ENCODE measurements around the gene ARHGEF33. TPM values are rescaled to one million over a fixed set of nuclear protein-coding genes. Genes with fewer than 3 reads are reported as not detected.

ARHGEF33 gene
- total RNA-seq (2014; rRNA removed) (0.04 and 0.06 TPM in 2 replicates), Bru-seq, nascent RNA (percentile 21 among the genes with signal in this experiment), BruChase-seq, experiment 1, labeled RNA remaining after a 6-hour chase (percentile 34 among the genes with signal in this experiment), BruChase-seq, experiment 2, labeled RNA remaining after a 2-hour chase (percentile 43 among the genes with signal in this experiment)
- long read RNA-seq, partial matches to known transcripts, result 0 of 1 reads
- long read RNA-seq, other reads (novel, unspliced or antisense), result 1 of 1 reads

GRCh38 chr2:38889575-38889974 is at the start of gene ARHGEF33:
TSS of gene ARHGEF33 (plus strand) at chr2:38889875. CDS start at chr2:38919448, 29,573 bp downstream.
- no TSS peak for BruUV-seq (replicated peaks)
- H3K79me2 ChIP-seq (ENCODE audit: low read length), result no peaks in the 10 kb centered on the region
- POLR2A ChIA-PET (ENCODE audit: unreplicated experiment), result no interaction called here
- no peak within 1 kb of the TSS for H2AFZ ChIP-seq (ENCODE audit: low read length)
- no peaks in the 10 kb centered on the region for H3F3A ChIP-seq (ENCODE audit: low read length, unreplicated experiment)
- H3K27ac ChIP-seq (ENCODE audit: low read length), result no peak within 1 kb of the TSS
- H3K27me3 ChIP-seq (ENCODE audit: low read length), result no peaks in the 10 kb centered on the region
- no peaks in the 10 kb centered on the region for H3K9me2 ChIP-seq (replicated peaks; ENCODE audit: low read length)
- H3K4me3 ChIP-seq (ENCODE audit: low read length), result no peak within 1 kb of the TSS
- no peaks in the 10 kb centered on the region for H3K4me1 ChIP-seq (ENCODE audit: insufficient read depth, low read length)
- H3K9me3 ChIP-seq (ENCODE audit: low read length), result no peaks in the 10 kb centered on the region
- TF ChIP-seq EZH2 (IDR thresholded peaks at IDR 0.05; ENCODE audit: low read length, unreplicated experiment), result no peak
- H3K36me3 ChIP-seq (ENCODE audit: low read depth, low read length), result no peaks in the 10 kb centered on the region
- no peak for ATAC-seq
- DNase-seq, result no peak
- no peak within 1 kb of the TSS for H3K9ac ChIP-seq (ENCODE audit: low read length)
- intact Hi-C loops (cut with micrococcal nuclease), result no loop called here
- H4K20me1 ChIP-seq (ENCODE audit: low read length), result no peaks in the 10 kb centered on the region
- CTCF ChIA-PET, result no interaction called here
- H3K4me2 ChIP-seq (ENCODE audit: low read length), result no peak within 1 kb of the TSS

GRCh38 chr2:38850045-38850444 is 39.6 kb upstream of the ARHGEF33 start:
- H3F3A ChIP-seq (ENCODE audit: low read length, unreplicated experiment), result no peaks in the 10 kb centered on the region
- H3K27me3 ChIP-seq (ENCODE audit: low read length), result no peaks in the 10 kb centered on the region
- TF ChIP-seq CTCF (conservative IDR thresholded peaks at IDR 0.05; ENCODE audit: low read depth, low read length) (no peak), EZH2 (IDR thresholded peaks at IDR 0.05; ENCODE audit: low read length, unreplicated experiment) (no peak), EZH2phosphoT487 (IDR thresholded peaks at IDR 0.05; ENCODE audit: borderline replicate concordance, low read length) (no peak)
- no peaks in the 10 kb centered on the region for H3K79me2 ChIP-seq (ENCODE audit: low read length)
- no peaks in the 10 kb centered on the region for H3K9me2 ChIP-seq (replicated peaks; ENCODE audit: low read length)
- ChIA-PET CTCF (no interaction called here), POLR2A (ENCODE audit: unreplicated experiment) (no interaction called here)
- no peaks in the 10 kb centered on the region for H3K4me1 ChIP-seq (ENCODE audit: insufficient read depth, low read length)
- DNase-seq, result no peak
- H3K9ac ChIP-seq (ENCODE audit: low read length), result no peak overlapping the region
- BruUV-seq (replicated peaks), result no TSS peak
- intact Hi-C loops (cut with micrococcal nuclease), result no loop called here
- H3K36me3 ChIP-seq (ENCODE audit: low read depth, low read length), result peaks cover 26% of the 10 kb centered on the region
- no peak for ATAC-seq
- no peak overlapping the region for H3K4me3 ChIP-seq (ENCODE audit: low read length)
- H3K27ac ChIP-seq (ENCODE audit: low read length), result no peak overlapping the region
- H2AFZ ChIP-seq (ENCODE audit: low read length), result no peak overlapping the region
- H4K20me1 ChIP-seq (ENCODE audit: low read length), result no peaks in the 10 kb centered on the region
- H3K9me3 ChIP-seq (ENCODE audit: low read length), result no peaks in the 10 kb centered on the region
- H3K4me2 ChIP-seq (ENCODE audit: low read length), result no peak overlapping the region

GRCh38 chr2:38856165-38856564 is 33.5 kb upstream of the ARHGEF33 start:
- no peak overlapping the region for H3K27ac ChIP-seq (ENCODE audit: low read length)
- ATAC-seq (no peak), DNase-seq (peak; percentile 63)
- no peak overlapping the region for H3K4me2 ChIP-seq (ENCODE audit: low read length)
- intact Hi-C loops (cut with micrococcal nuclease), result no loop called here
- no peaks in the 10 kb centered on the region for H3K27me3 ChIP-seq (ENCODE audit: low read length)
- no peak for TF ChIP-seq EZH2phosphoT487 (IDR thresholded peaks at IDR 0.05; ENCODE audit: borderline replicate concordance, low read length)
- TF ChIP-seq CTCF (conservative IDR thresholded peaks at IDR 0.05; ENCODE audit: low read depth, low read length), result no peak
- TF ChIP-seq EZH2 (IDR thresholded peaks at IDR 0.05; ENCODE audit: low read length, unreplicated experiment), result no peak
- no peak overlapping the region for H3K9ac ChIP-seq (ENCODE audit: low read length)
- peaks cover 46% of the 10 kb centered on the region for H3K36me3 ChIP-seq (ENCODE audit: low read depth, low read length)
- no peak overlapping the region for H3K4me3 ChIP-seq (ENCODE audit: low read length)
- BruUV-seq (replicated peaks), result no TSS peak
- no peaks in the 10 kb centered on the region for H3K4me1 ChIP-seq (ENCODE audit: insufficient read depth, low read length)
- H3F3A ChIP-seq (ENCODE audit: low read length, unreplicated experiment), result no peaks in the 10 kb centered on the region
- H3K79me2 ChIP-seq (ENCODE audit: low read length), result no peaks in the 10 kb centered on the region
- no peaks in the 10 kb centered on the region for H4K20me1 ChIP-seq (ENCODE audit: low read length)
- no peaks in the 10 kb centered on the region for H3K9me2 ChIP-seq (replicated peaks; ENCODE audit: low read length)
- no peak overlapping the region for H2AFZ ChIP-seq (ENCODE audit: low read length)
- POLR2A ChIA-PET (ENCODE audit: unreplicated experiment), result no interaction called here
- no peaks in the 10 kb centered on the region for H3K9me3 ChIP-seq (ENCODE audit: low read length)
- CTCF ChIA-PET, result no interaction called here

All from PC-3 (cell line).